H1 (cell line): Measurements from ENCODE around the gene TLX1. TPM values are rescaled to one million over a fixed set of nuclear protein-coding genes. Genes with fewer than 3 reads are reported as not detected.

Experiments
- CTCF ChIA-PET: fragments of 300-600 bp; sonication (Branson Sonifier 250); formaldehyde crosslinking; loops from one replicate; lab custom pipeline; 2021; ENCODE audit not compliant: partially characterized antibody; lab: Charles Lee
- POLR2A ChIA-PET: fragments of 300-600 bp; sonication (Branson Sonifier 250); formaldehyde crosslinking; loops from one replicate; lab custom pipeline; 2021; ENCODE audit warnings: inconsistent platforms; ENCODE audit not compliant: partially characterized antibody; lab: Charles Lee
- DNase-seq, 2 experiments: peaks; one replicate each; pipeline versions ENCODE4 v3.0.0 to v3.0.0-alpha.2; 2010 to 2022; ENCODE audit warnings: low spot score in 2 of 2, low read depth in 1 of 2, mixed read lengths in 1 of 2
- FAIRE-seq: peaks from 2 replicates; lab custom pipeline; 2011; peaks lifted over from hg19 to GRCh38; lab: Jason Lieb, UNC
- H2AFZ ChIP-seq: 2 replicates; pipeline ENCODE4 v1.8.1; 2012; ENCODE audit warnings: low read length, inconsistent platforms
- H2AK5ac ChIP-seq: 2 replicates; pipeline ENCODE4 v1.6.1; 2013; ENCODE audit warnings: low read depth, low read length
- H2BK120ac ChIP-seq: replicated peaks from 2 replicates; pipeline ENCODE3; 2013; ENCODE audit warnings: low read depth, low read length, inconsistent platforms
- H2BK12ac ChIP-seq: 2 replicates; pipeline ENCODE4 v1.6.1; 2013; ENCODE audit warnings: low read depth, low read length
- H2BK15ac ChIP-seq: 2 replicates; pipeline ENCODE4 v1.6.1; 2013; ENCODE audit warnings: low read length
- H2BK20ac ChIP-seq: 2 replicates; pipeline ENCODE4 v1.6.1; 2013; ENCODE audit warnings: low read length
- H2BK5ac ChIP-seq: 2 replicates; pipeline ENCODE4 v1.6.1; 2013; ENCODE audit warnings: low read depth, low read length
- H3K14ac ChIP-seq: 2 replicates; pipeline ENCODE4 v1.6.1; 2013; ENCODE audit warnings: inconsistent platforms; ENCODE audit not compliant: insufficient read length
- H3K18ac ChIP-seq: 2 replicates; pipeline ENCODE4 v1.6.1; 2013; ENCODE audit warnings: low read length; ENCODE audit errors: extremely low read depth
- H3K23ac ChIP-seq: 2 replicates; pipeline ENCODE4 v1.6.1; 2013; ENCODE audit warnings: inconsistent platforms; ENCODE audit not compliant: insufficient read length
- H3K23me2 ChIP-seq: 2 replicates; pipeline ENCODE4 v1.6.1; 2013; ENCODE audit warnings: low read depth, low read length
- H3K27ac ChIP-seq: 2 replicates; pipeline ENCODE4 v1.6.1; 2011; ENCODE audit warnings: low read depth, low read length, inconsistent platforms
- H3K27me3 ChIP-seq, 4 experiments: replicated peaks in 1 of 4; 1 replicate in 1 of 4; 2 replicates in 3 of 4; pipeline versions ENCODE4 v1.6.1 to v1.8.1; 2011 to 2013; ENCODE audit warnings: low read length in 3 of 4, mild to moderate bottlenecking in 3 of 4, inconsistent platforms in 2 of 4, mixed read lengths in 2 of 4, moderate library complexity in 1 of 4; ENCODE audit not compliant: control insufficient read depth in 3 of 4, insufficient read depth in 3 of 4; ENCODE audit errors: extremely low read depth in 1 of 4
- H3K36me3 ChIP-seq, 4 experiments: 2 replicates each; pipeline versions ENCODE4 v1.6.1 to v1.8.1; 2011 to 2013; ENCODE audit warnings: mild to moderate bottlenecking in 4 of 4, low read length in 3 of 4, moderate library complexity in 2 of 4, control low read depth in 1 of 4, inconsistent platforms in 1 of 4; ENCODE audit not compliant: insufficient read depth in 4 of 4, control insufficient read depth in 2 of 4
- H3K4ac ChIP-seq: replicated peaks from 2 replicates; pipeline ENCODE3; 2013; ENCODE audit warnings: low read length, low read depth, mixed read lengths, inconsistent platforms; ENCODE audit not compliant: insufficient read length
- H3K4me1 ChIP-seq, 4 experiments: replicated peaks in 1 of 4; 1 replicate in 1 of 4; 2 replicates in 3 of 4; pipeline versions ENCODE4 v1.6.1 to v1.8.1; 2011 to 2013; ENCODE audit warnings: low read length in 3 of 4, inconsistent platforms in 2 of 4, mixed read lengths in 1 of 4; ENCODE audit not compliant: insufficient read depth in 4 of 4, control insufficient read depth in 3 of 4
- H3K4me2 ChIP-seq, 2 experiments: 2 replicates each; pipeline versions ENCODE4 v1.6.1 to v1.8.1; 2011 to 2013; ENCODE audit warnings: low read depth in 2 of 2, low read length in 2 of 2, control low read depth in 1 of 2, inconsistent platforms in 1 of 2, mild to moderate bottlenecking in 1 of 2; ENCODE audit not compliant: insufficient read depth in 1 of 2
- H3K4me3 ChIP-seq, 4 experiments: fragments of 200-600, 300-600 bp in 1 of 4; sonication (generic), shearing (Covaris generic), sonication (Bioruptor Twin) in 1 of 4; 2 replicates each; pipeline versions ENCODE4 v1.5.1 to v1.8.1; 2011 to 2016; ENCODE audit warnings: low read length in 4 of 4, low read depth in 3 of 4, control low read depth in 2 of 4, inconsistent platforms in 2 of 4, mild to moderate bottlenecking in 2 of 4, mixed read lengths in 1 of 4, moderate library complexity in 1 of 4; ENCODE audit not compliant: insufficient read depth in 2 of 4; ENCODE audit errors: extremely low read depth in 1 of 4
- H3K56ac ChIP-seq: replicated peaks from 2 replicates; pipeline ENCODE3; 2013; ENCODE audit warnings: low read depth, mild to moderate bottlenecking, mixed read lengths, low read length, inconsistent platforms; ENCODE audit not compliant: insufficient read length
- H3K79me1 ChIP-seq: 2 replicates; pipeline ENCODE4 v1.6.1; 2013; ENCODE audit warnings: low read depth, low read length, control low read depth
- H3K79me2 ChIP-seq, 2 experiments: 2 replicates each; pipeline versions ENCODE4 v1.6.1 to v1.8.1; 2012 to 2013; ENCODE audit warnings: low read length in 2 of 2, mild to moderate bottlenecking in 2 of 2, inconsistent platforms in 1 of 2; ENCODE audit not compliant: insufficient read depth in 2 of 2, control insufficient read depth in 1 of 2
- H3K9ac ChIP-seq, 4 experiments: replicated peaks in 1 of 4; 1 replicate in 1 of 4; 2 replicates in 3 of 4; pipeline versions ENCODE4 v1.6.1 to v1.8.1; 2011 to 2013; ENCODE audit warnings: low read depth in 3 of 4, low read length in 3 of 4, control low read depth in 2 of 4, mild to moderate bottlenecking in 2 of 4, moderate library complexity in 2 of 4, inconsistent platforms in 1 of 4; ENCODE audit errors: extremely low read depth in 1 of 4
- H3K9me3 ChIP-seq, 2 experiments: 2 replicates each; pipeline versions ENCODE4 v1.6.1 to v1.8.1; 2012 to 2013; ENCODE audit warnings: mild to moderate bottlenecking in 2 of 2, moderate library complexity in 2 of 2, control low read depth in 1 of 2, inconsistent platforms in 1 of 2, low read depth in 1 of 2, low read length in 1 of 2, mixed read lengths in 1 of 2; ENCODE audit not compliant: insufficient read depth in 2 of 2
- H4K20me1 ChIP-seq, 2 experiments: replicated peaks in 1 of 2; 2 replicates each; pipeline versions ENCODE3 to v1.8.1; 2011 to 2013; ENCODE audit warnings: inconsistent platforms in 2 of 2, low read length in 2 of 2, mild to moderate bottlenecking in 1 of 2; ENCODE audit not compliant: insufficient read depth in 2 of 2, control insufficient read depth in 1 of 2
- H4K5ac ChIP-seq: 2 replicates; pipeline ENCODE4 v1.6.1; 2013; ENCODE audit warnings: low read length, low read depth, mixed read lengths, inconsistent platforms; ENCODE audit not compliant: insufficient read length
- H4K8ac ChIP-seq: 2 replicates; pipeline ENCODE4 v1.8.0; 2013; ENCODE audit warnings: mild to moderate bottlenecking, moderate library complexity, low read length, inconsistent platforms; ENCODE audit not compliant: insufficient read depth; ENCODE audit errors: extremely low read depth
- H4K91ac ChIP-seq: replicated peaks from 2 replicates; pipeline ENCODE3; 2013; ENCODE audit warnings: low read length, mixed read lengths, inconsistent platforms; ENCODE audit not compliant: insufficient read length
- BACH1 ChIP-seq: IDR thresholded peaks from 2 replicates; pipeline ENCODE4 v1.6.1; 2012; ENCODE audit warnings: low read length, improper control_type of control experiment
- BCL11A ChIP-seq, 2 experiments: IDR thresholded peaks; one replicate each; pipeline ENCODE4 v1.6.1; 2011; ENCODE audit warnings: low read depth in 2 of 2, low read length in 2 of 2, mild to moderate bottlenecking in 2 of 2
- CBX5 ChIP-seq: fragments of 300-800, 300-1000 bp; sonication (generic); IDR thresholded peaks from 2 replicates; pipeline ENCODE4 v1.7.1; 2016; ENCODE audit warnings: antibody characterized with exemption, low read length, low read depth
- CBX8 ChIP-seq: fragments of 300-800, 300-1000 bp; sonication (generic); IDR thresholded peaks from 2 replicates; pipeline ENCODE4 v1.7.1; 2016; ENCODE audit warnings: low read depth, low read length, borderline replicate concordance
- EGR1 ChIP-seq: IDR thresholded peaks from 2 replicates; pipeline ENCODE4 v1.6.1; 2011; ENCODE audit warnings: low read depth, low read length, borderline replicate concordance
- GTF2F1 ChIP-seq: IDR thresholded peaks from 2 replicates; pipeline ENCODE4 v1.6.1; 2012; ENCODE audit warnings: low read depth, low read length, improper control_type of control experiment, borderline replicate concordance
- JUND ChIP-seq: IDR thresholded peaks from 2 replicates; pipeline ENCODE4 v1.6.1; 2011; ENCODE audit warnings: mild to moderate bottlenecking, improper control_type of control experiment, low read length
- RAD21 ChIP-seq, 2 experiments: IDR thresholded peaks in 1 of 2; conservative IDR thresholded peaks in 1 of 2; 2 replicates each; pipeline ENCODE4 v1.6.1; 2011; ENCODE audit warnings: low read depth in 2 of 2, low read length in 2 of 2, improper control_type of control experiment in 1 of 2, inconsistent platforms in 1 of 2, mild to moderate bottlenecking in 1 of 2, moderate library complexity in 1 of 2
- RBBP5 ChIP-seq: IDR thresholded peaks from 2 replicates; pipeline ENCODE4 v1.7.1; 2012; ENCODE audit warnings: low read depth, mild to moderate bottlenecking, inconsistent platforms, low read length, moderate library complexity, borderline replicate concordance
- TAF7 ChIP-seq: optimal IDR thresholded peaks from 2 replicates; pipeline ENCODE3; 2011; ENCODE audit warnings: low read depth, mild to moderate bottlenecking, inconsistent platforms, low read length, moderate library complexity, borderline replicate concordance
- TCF12 ChIP-seq: IDR thresholded peaks from 2 replicates; pipeline ENCODE4 v1.6.1; 2011; ENCODE audit warnings: low read depth, mild to moderate bottlenecking, low read length
- WGBS, 2 experiments: shearing (Covaris generic) in 1 of 2; methylation state at CpG; one replicate each; pipeline versions ENCODE4 v1.1.6 to v1.1.7; 2013 to 2015; ENCODE audit warnings: low lambda C conversion rate in 2 of 2, mixed read lengths in 2 of 2, inconsistent platforms in 1 of 2, low coverage in 1 of 2, missing lambda C conversion rate in 1 of 2; ENCODE audit not compliant: insufficient replicate concordance in 2 of 2, insufficient coverage in 1 of 2, insufficient read length in 1 of 2; ENCODE audit errors: extremely low coverage in 1 of 2, missing lambda C conversion rate in 1 of 2; 5-methylcytosine and 5-hydroxymethylcytosine counted together
- polyA plus RNA-seq, 7 experiments: library from polyadenylated mRNA; depleted of rRNA in 3 of 7; stranded (reverse) in 5 of 7; unstranded in 2 of 7; fragments of >200 nt in 5 of 7; fragments of 200-250 nt in 2 of 7; gene quantifications; 1 replicate in 5 of 7; 2 replicates in 1 of 7; 4 replicates in 1 of 7; pipeline versions ENCODE4 v1.2.1 to v1.2.3, GENCODE V29; 2011 to 2013; ENCODE audit warnings: missing spikeins in 2 of 7, mixed read lengths in 2 of 7
- total RNA-seq: library from RNA; stranded (reverse); fragmentation: NEBNext Ultra II Directional; extraction: Animal tissue kit (Norgen Biotek cat#: 25700); gene quantifications from 2 replicates; pipeline ENCODE4 v1.2.1, GENCODE V29; 2021

TLX1 gene
- total and polyA plus RNA-seq, 2 of the 8 experiments (the other 6 are each of a cell fraction or from before 2014, with no cell fraction given): not detected

GRCh38 chr10:101165736-101166135, 34.6 kb downstream of the TLX1 start:
- no peak overlapping the region for H3K56ac ChIP-seq
- no peak overlapping the region for H2BK5ac ChIP-seq
- WGBS, 2 experiments: 88% methylated on average over 3 of the region's 3 CpGs; no CpG with 5 or more reads in 1 of the 2 experiments
- H3K23ac ChIP-seq: no peak overlapping the region
- H3K79me1 ChIP-seq: no peaks in the 10 kb centered on the region
- H3K9ac ChIP-seq: no peak overlapping the region
- no peak for TF ChIP-seq BACH1
- TF ChIP-seq JUND: no peak
- TF ChIP-seq GTF2F1: no peak
- no peak for TF ChIP-seq TAF7
- TF ChIP-seq RAD21 (IDR thresholded peaks at IDR 0.05 in 1 of 2, conservative IDR thresholded peaks at IDR 0.05 in 1 of 2; ENCODE audit: low read depth in 2 of 2, low read length in 2 of 2): no peak
- TF ChIP-seq BCL11A (IDR thresholded peaks at IDR 0.05; ENCODE audit: low read depth in 2 of 2, low read length in 2 of 2): no peak
- TF ChIP-seq TCF12: no peak
- no peak for TF ChIP-seq CBX8
- TF ChIP-seq RBBP5: no peak
- TF ChIP-seq CBX5: no peak
- TF ChIP-seq EGR1: no peak
- TF ChIP-seq, all 59 proteins: peak for 0
- Histone ChIP-seq H2BK15ac (no peak overlapping the region), H3K27ac (no peak overlapping the region), H2AK5ac (no peak overlapping the region), H4K20me1 (no peaks in the 10 kb centered on the region), H3K4me2 (no peak overlapping the region), H2BK12ac (no peak overlapping the region), H3K36me3 (no peaks in the 10 kb centered on the region), H2BK20ac (no peak overlapping the region), H3K4ac (no peak overlapping the region), H4K5ac (no peak overlapping the region), H3K14ac (no peak overlapping the region), H2AFZ (no peak overlapping the region), H4K91ac (no peak overlapping the region), H3K9me3 (no peaks in the 10 kb centered on the region), H2BK120ac (no peak overlapping the region), H3K23me2 (no peaks in the 10 kb centered on the region), H4K8ac (no peak overlapping the region), H3K18ac (no peak overlapping the region), H3K4me3 (no peak overlapping the region), H3K4me1 (peaks cover 0 to 7% (median 1%) of the 10 kb centered on the region in 4 experiments; a peak in 1 of 7 replicates), H3K79me2 (no peaks in the 10 kb centered on the region), H3K27me3 (peaks cover 0 to 13% (median 10%) of the 10 kb centered on the region in 4 experiments; a peak in 5 of 7 replicates)
- FAIRE-seq (no peak), DNase-seq (no peak)
- CTCF ChIA-PET: interaction anchor here (0.7 to 2.7 kb wide), 7 partner anchors 14 to 301 kb away, joined by 3 to 13 read pairs (median 4); no protein-coding TSS in a partner anchor
- POLR2A ChIA-PET: no interaction called here
